ENCODE data around the gene ANXA4. TPM values are rescaled to one million over a fixed set of nuclear protein-coding genes. Genes with fewer than 3 reads are reported as not detected.

The ANXA4 gene
- total and polyA plus RNA-seq, 2 of the 13 experiments (the other 11 are each of a cell fraction or from before 2014, with no cell fraction given) = 155 to 168 TPM

GRCh38 chr2:69781321-69782248, 39.7 kb downstream of the ANXA4 start (continued):
- TF ChIP-seq ZNF350 (CRISPR knock-in tag; IDR thresholded peaks at IDR 0.05; ENCODE audit: borderline replicate concordance, low read depth) (no peak), CCAR2 (optimal IDR thresholded peaks at IDR 0.05; ENCODE audit: low read depth, low read length) (no peak), HNF4A (CRISPR knock-in tag; IDR thresholded peaks at IDR 0.05) (peak; percentile 97), KIAA2018 (CRISPR knock-in tag; IDR thresholded peaks at IDR 0.05; ENCODE audit: borderline replicate concordance) (no peak), DPF2 (CRISPR knock-in tag; IDR thresholded peaks at IDR 0.05; ENCODE audit: borderline replicate concordance, low read depth) (peak; percentile 96), HHEX (CRISPR knock-in tag; IDR thresholded peaks at IDR 0.05) (peak; percentile 87), SIX1 (CRISPR knock-in tag; IDR thresholded peaks at IDR 0.05; ENCODE audit: borderline replicate concordance) (peak; percentile 84; the same call in 1 of the 2 replicates), GATAD1 (CRISPR knock-in tag; IDR thresholded peaks at IDR 0.05) (peak; percentile 80; the same call in 1 of the 2 replicates), ZNF232 (CRISPR knock-in tag; IDR thresholded peaks at IDR 0.05; ENCODE audit: borderline replicate concordance) (peak; percentile 48; the same call in 1 of the 2 replicates), ZNF224 (CRISPR knock-in tag; IDR thresholded peaks at IDR 0.05) (no peak), ZNF746 (CRISPR knock-in tag; IDR thresholded peaks at IDR 0.05) (peak; percentile 88), ZNF503 (CRISPR knock-in tag; IDR thresholded peaks at IDR 0.05) (peak; percentile 98), STAT6 (CRISPR knock-in tag; IDR thresholded peaks at IDR 0.05; ENCODE audit: borderline replicate concordance) (peak; percentile 63; the same call in 1 of the 2 replicates), ATM (IDR thresholded peaks at IDR 0.05; ENCODE audit: borderline replicate concordance) (no peak), CBFB (CRISPR knock-in tag; IDR thresholded peaks at IDR 0.05) (peak; percentile 94), ZFP36 (IDR thresholded peaks at IDR 0.05; ENCODE audit: borderline replicate concordance, low read depth, low read length, partially characterized antibody) (no peak)

Data from HepG2 (cell line).